NCI-H2196 (cell line): ENCODE results near the gene FAM174C.
A peak's percentile ranks its signal among the peaks of the same experiment; 100 is the strongest.
"Not testable (repeated sequence)": the region's sequence is repeated elsewhere in the genome, so short reads cannot be mapped to it uniquely, and the experiment has no call there.

Experiments
- DNase-seq: peaks from one replicate; lab custom pipeline; 2025; ENCODE audit not compliant: unreplicated experiment; lab: John Stamatoyannopoulos, UW

Gene FAM174C

GRCh38 chr19:1296575-1297271 is 21.4 kb downstream of the FAM174C start:
- no peak for DNase-seq

GRCh38 chr19:1298235-1298634 is 22.9 kb downstream of the FAM174C start:
- no peak for DNase-seq

DNA sequence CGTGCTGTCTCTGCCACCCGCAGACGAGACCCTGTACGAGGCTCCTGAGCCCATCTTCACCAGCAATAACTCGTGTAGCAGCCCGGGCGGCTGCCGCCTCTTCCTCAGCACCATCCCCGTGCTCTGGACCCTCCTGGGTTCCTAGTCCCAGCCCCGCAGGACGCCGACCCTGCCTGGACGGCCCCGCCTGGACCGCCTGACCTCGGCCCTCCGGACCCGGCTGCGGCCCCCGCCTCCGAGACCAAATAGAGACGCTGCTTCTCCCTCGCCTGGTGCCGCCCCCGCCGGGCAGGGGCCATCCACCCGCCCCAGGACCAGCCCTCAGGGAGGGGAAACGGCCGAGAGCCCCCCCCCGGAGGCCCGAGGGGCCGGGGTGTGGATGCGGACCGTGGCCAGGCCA is 24.5 kb downstream of the FAM174C start:
- no peak for DNase-seq

GRCh38 chr19:1300744-1301490 is 25.6 kb downstream of the FAM174C start:
- DNase-seq, result no peak

DNA sequence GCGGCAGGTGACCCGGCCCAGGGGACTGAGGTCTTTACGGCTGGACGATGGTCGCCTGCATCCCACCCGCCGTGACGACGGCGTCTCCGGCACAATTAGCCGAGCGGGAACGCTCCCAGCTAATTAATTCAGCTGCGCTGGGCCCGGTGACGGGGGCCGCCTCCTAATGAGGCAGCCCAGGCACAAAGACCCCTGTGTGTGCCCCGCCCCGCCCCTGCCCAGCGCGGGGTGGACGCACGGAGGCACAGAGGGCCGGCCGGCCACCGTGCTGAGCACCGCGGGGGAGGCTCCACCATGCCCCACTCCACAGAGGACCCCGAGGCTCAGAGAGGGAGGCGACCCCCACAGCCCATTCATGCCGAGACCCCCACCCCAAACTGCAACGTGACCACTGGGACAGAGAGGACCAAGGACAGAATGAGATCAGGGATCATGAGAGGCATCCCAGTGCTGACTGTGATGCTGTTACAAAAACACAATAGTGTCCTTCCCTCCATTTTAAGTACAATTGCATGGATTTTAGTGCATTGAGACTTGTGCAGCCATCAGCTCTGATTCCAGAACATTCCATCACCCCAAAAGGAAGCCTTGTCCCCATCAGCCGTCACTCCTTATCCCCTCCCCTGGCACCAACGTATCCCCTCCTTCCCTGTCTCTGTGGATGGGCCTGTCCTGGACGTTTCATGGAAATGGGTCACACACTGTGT is 27.4 kb downstream of the FAM174C start:
- no peak for DNase-seq

DNA sequence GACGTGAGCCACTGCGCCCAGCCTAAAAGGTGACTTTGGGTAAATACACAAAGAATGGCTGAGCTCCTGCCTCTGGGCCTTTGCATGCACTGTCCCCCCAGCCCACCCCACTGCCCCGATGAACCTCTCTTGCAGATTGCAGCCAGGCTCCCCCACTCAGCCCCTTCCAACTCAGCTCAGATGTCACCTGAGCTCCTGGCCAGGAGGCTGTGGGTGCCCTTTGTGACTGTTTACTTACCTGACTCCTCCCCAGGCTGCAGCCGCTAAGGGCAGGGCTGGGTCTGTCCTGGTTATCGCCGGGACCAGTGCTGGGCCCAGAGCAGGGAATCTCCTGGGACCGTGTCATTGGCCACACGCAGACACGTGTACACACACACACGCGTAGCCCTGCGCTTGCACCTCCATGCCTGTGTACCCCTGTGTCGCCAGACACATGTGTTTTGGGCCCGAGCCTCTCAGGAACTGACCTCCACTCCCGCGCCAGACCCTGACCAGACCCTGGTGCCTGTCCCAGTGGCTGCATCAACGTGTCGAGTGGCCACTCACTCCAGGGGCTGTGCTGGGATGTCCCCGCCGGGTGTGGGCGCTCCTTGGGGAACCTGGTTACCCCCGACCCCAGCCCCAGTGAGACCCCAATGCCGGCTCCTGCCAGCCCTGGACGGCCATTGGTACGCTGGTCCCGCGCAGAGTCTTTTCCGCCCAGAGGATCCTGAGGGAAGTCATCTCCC is 29.0 kb downstream of the FAM174C start:
- DNase-seq, result no peak

GRCh38 chr19:1305354-1305753 is 30.0 kb downstream of the FAM174C start:
- not testable (repeated sequence) for DNase-seq

GRCh38 chr19:1307320-1307719 is 32.0 kb downstream of the FAM174C start:
- no peak for DNase-seq

- DNase-seq, result no peak
These were observed 32.5 kb downstream of the FAM174C start for GRCh38 chr19:1307755-1308303.

GRCh38 chr19:1308718-1309117 is 33.4 kb downstream of the FAM174C start:
- DNase-seq, result no peak

GRCh38 chr19:1309977-1310852 is 34.9 kb downstream of the FAM174C start:
- no peak for DNase-seq

DNA sequence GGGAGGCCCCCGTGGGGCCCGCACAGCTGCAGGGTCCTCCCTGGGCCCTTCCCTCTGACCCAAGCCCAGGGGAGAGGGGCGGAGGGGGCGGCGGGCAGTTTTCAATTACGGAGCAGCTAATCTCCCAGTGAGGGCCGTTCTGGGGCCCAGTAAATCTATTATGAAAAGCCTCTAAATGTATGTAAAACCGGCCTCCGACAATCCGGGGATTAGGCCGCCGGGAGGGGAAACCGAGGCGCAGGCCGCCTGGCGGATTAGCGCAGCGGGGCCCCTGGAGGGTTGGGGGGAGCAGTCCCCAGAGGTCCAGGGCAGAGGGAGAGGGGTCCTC is 35.5 kb downstream of the FAM174C start:
- no peak for DNase-seq

DNA sequence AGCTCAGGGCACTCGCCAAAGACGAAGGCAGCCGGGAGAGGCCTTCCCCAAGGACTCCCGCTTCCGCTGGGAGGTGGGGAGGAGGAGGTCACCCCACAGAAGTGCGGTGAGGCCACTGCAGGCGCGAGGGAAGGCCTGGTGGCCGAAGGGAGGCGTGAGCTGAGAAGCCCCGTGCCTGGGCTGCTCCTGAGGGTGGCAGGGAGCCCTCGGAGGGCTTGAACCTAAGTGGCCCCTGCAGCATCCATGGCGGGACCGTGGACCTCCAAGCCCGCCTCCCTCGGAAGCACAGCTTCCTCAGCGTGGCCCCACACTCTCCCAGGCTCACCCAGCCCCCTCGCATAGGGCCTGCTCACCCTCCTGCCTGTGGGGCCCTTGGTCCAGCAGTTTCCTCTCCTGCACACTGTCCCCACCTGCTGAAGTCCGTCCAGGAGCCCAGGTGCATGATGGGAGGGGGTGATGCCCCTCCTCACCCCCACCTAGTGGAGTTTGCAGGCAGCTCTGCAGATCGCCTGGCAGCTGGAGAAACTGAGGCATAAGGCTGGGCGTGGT is 36.3 kb downstream of the FAM174C start:
- DNase-seq, result peak; percentile 10

DNA sequence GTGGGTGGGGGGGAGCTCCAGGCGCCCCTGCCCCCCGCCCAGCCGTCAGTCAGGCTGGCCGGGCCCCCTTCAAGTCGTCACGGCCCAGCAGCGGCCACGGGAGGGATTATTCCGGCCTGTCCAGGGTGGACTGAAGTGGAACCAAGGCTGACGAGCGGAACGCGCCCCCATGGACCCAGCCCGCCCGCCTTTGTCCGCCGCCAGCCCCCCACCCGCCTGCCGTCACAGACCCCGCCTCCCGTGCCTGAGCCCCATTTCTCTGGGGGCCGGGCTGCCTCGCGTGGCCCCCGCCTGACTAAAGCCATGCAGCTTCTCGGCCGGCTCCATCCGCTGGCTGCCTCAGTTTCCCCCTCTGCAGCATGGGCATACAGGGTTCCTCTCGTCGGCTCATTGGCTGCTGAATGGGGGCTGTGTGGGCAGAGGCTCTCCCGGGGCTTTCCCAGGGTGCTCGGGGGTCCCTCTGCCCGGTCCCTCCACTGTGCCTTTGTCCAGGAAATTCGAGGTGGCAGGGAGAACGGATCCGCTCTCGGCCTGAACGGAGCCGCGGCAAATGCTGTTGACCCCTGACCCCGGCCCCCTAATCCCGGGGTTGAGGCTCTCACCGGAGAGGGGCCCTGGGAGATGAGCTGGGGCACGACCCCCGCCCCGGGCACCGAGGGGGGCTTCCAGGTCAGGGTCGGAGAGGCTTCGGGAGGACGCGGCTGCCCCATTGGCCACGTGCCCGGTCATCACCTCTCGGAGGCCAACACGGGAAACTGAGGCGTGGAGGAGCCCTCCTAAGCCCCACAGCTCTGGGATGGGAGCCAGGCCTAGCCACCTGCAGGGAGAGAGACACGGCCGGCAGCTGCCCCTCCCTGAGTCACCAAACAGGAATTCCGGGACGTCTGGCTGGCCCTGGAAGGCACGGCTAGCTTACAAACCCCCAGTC is 37.7 kb downstream of the FAM174C start:
- peak; percentile 19 for DNase-seq

GRCh38 chr19:1313695-1314613 is 38.6 kb downstream of the FAM174C start:
- no peak for DNase-seq

DNA sequence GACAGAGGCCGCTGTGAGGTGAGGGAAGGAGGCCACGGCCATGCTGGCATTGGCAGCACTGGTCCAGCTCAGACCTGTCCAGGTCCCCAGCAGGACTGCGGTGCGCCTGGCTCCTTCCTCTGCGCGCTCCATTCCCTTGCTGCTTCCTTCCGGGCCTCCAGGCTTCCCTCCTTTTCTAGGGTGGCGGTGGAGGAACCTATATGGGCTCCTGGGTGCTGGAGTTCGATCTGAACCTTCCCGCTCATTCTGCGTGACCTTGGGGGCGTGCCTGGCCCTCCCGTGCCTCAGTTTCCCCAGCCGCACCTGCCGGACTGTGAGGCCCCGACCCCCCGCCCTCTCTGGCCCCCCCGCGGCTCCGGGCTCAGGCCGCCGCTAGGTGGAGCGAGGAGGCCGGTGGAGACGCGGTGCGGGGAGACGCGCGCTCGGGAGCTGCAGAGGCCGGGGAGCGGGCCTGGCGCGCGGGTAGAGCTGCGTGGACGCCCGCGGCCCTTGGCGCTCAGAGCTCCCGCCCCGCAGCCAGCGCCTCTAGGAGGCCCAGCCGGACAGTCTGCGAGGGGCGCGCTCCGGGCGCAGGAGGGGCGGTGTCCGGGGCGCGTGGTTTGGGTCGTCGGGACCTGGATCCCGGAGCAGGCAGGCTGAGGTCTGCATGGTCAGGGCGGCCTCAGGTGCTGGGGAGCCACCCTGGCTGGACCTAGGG is 40.3 kb downstream of the FAM174C start:
- DNase-seq, result peak; percentile 71

GRCh38 chr19:1316466-1316865 is 41.1 kb downstream of the FAM174C start:
- no peak for DNase-seq
